Adipose tissue (tissue), 3 donors: ENCODE results near the gene THOC6. TPM values are rescaled to one million over a fixed set of nuclear protein-coding genes. Genes with fewer than 3 reads are reported as not detected.
A peak's percentile ranks its signal among the peaks of the same experiment; 100 is the strongest.

Experiments
- H3K27ac ChIP-seq: one replicate; pipeline ENCODE4 v1.5.1; 2013; ENCODE audit warnings: low read depth, low read length
- WGBS, 3 donors: extraction: QIAGEN DNeasy Blood & Tissue Kit; methylation state at CpG; one replicate each; pipeline ENCODE4 v1.1.7; 2013; 5-methylcytosine and 5-hydroxymethylcytosine counted together
- polyA plus RNA-seq, 3 donors: library from polyadenylated mRNA; stranded (reverse); fragments of 200-250 nt; gene quantifications; one replicate each; pipeline ENCODE4 v1.2.3, GENCODE V29; 2013
- donor health status: healthy with polysubstance abuse.
- donor health status: Bipolar disorder and iron deficiency.
- donor health status: healthy.

The THOC6 gene
- 10 to 100 TPM; 11.3 to 25.2 (median 24.8) TPM for polyA plus RNA-seq

GRCh38 chr16:3023669-3024478, at the start of gene THOC6, which contains the start of gene HCFC1R1:
THOC6 (plus strand) TSS chr16:3024035; CDS start chr16:3024327, 292 bp downstream.
HCFC1R1 (minus strand) TSS chr16:3023942; CDS start chr16:3023941, 1 bp downstream.
- 1% methylated on average over 65 to 69 of the region's 69 CpGs for WGBS, 3 donors
- H3K27ac ChIP-seq: peak within 1 kb of the TSS; percentile 62

GRCh38 chr16:2974319-2975056, 49.3 kb upstream of the THOC6 start:
- no peak overlapping the region for H3K27ac ChIP-seq
- WGBS, 3 donors: 93 to 95% (median 94%) methylated on average over 14 to 15 of the region's 15 CpGs

GRCh38 chr16:2975161-2975795, 48.6 kb upstream of the THOC6 start:
- WGBS, 3 donors: 93 to 96% (median 95%) methylated on average over 28 of the region's 28 CpGs
- no peak overlapping the region for H3K27ac ChIP-seq

GRCh38 chr16:2976201-2976600, 47.6 kb upstream of the THOC6 start:
- H3K27ac ChIP-seq: no peak overlapping the region
- WGBS, 3 donors: 62 to 94% (median 91%) methylated on average over 7 of the region's 7 CpGs

GRCh38 chr16:2976673-2977072, 47.2 kb upstream of the THOC6 start:
- H3K27ac ChIP-seq: no peak overlapping the region
- 94 to 95% (median 94%) methylated on average over 14 to 15 of the region's 15 CpGs for WGBS, 3 donors

- WGBS, 3 donors: 36 to 90% (median 78%) methylated on average over 6 of the region's 6 CpGs
- no peak overlapping the region for H3K27ac ChIP-seq
Measured at GRCh38 chr16:2977440-2977839, 46.4 kb upstream of the THOC6 start.

GRCh38 chr16:2979669-2980226, 44.1 kb upstream of the THOC6 start:
- no peak overlapping the region for H3K27ac ChIP-seq
- WGBS, 3 donors: 7 to 8% (median 7%) methylated on average over 42 to 43 of the region's 43 CpGs

- no peak within 1 kb of the TSS for H3K27ac ChIP-seq
- 5 to 7% (median 6%) methylated on average over 68 to 91 of the region's 91 CpGs for WGBS, 3 donors
Measured at GRCh38 chr16:2980227-2981176, 43.3 kb upstream of the THOC6 start, which contains the start of gene PKMYT1. PKMYT1 (minus strand) TSS chr16:2980446; CDS start chr16:2979657, 789 bp downstream.

GRCh38 chr16:2981177-2981898, 42.5 kb upstream of the THOC6 start:
- WGBS, 3 donors: 44 to 63% (median 59%) methylated on average over 33 of the region's 33 CpGs
- no peak overlapping the region for H3K27ac ChIP-seq

GRCh38 chr16:2981899-2982250, 42.0 kb upstream of the THOC6 start:
- 75 to 82% (median 75%) methylated on average over 4 of the region's 4 CpGs for WGBS, 3 donors
- no peak overlapping the region for H3K27ac ChIP-seq

GRCh38 chr16:2982402-2982801, 41.4 kb upstream of the THOC6 start:
- no peak overlapping the region for H3K27ac ChIP-seq
- 91 to 93% (median 92%) methylated on average over 5 of the region's 5 CpGs for WGBS, 3 donors

GRCh38 chr16:2983706-2984136, 40.1 kb upstream of the THOC6 start:
- H3K27ac ChIP-seq: no peak overlapping the region
- 8 to 9% (median 8%) methylated on average over 42 of the region's 42 CpGs for WGBS, 3 donors

GRCh38 chr16:2985462-2985861, 38.4 kb upstream of the THOC6 start:
- H3K27ac ChIP-seq: no peak overlapping the region
- 20 to 83% (median 59%) methylated on average over 9 of the region's 9 CpGs for WGBS, 3 donors

GRCh38 chr16:2985893-2986355, 37.9 kb upstream of the THOC6 start:
- WGBS, 3 donors: 28 to 83% (median 72%) methylated on average over 15 of the region's 15 CpGs
- no peak overlapping the region for H3K27ac ChIP-seq

- WGBS, 3 donors: 79 to 85% (median 82%) methylated on average over 17 of the region's 17 CpGs
- no peak overlapping the region for H3K27ac ChIP-seq
Measured at GRCh38 chr16:2986623-2987188, 37.1 kb upstream of the THOC6 start.

- 77 to 92% (median 84%) methylated on average over 8 to 9 of the region's 9 CpGs for WGBS, 3 donors
- no peak overlapping the region for H3K27ac ChIP-seq
Measured at GRCh38 chr16:2987286-2987685, 36.5 kb upstream of the THOC6 start.

- H3K27ac ChIP-seq: no peak overlapping the region
Measured at GRCh38 chr16:2987833-2988232, 36.0 kb upstream of the THOC6 start.

More at GRCh38 chr16:2987833-2988232, 36.0 kb upstream of the THOC6 start:
- WGBS, 3 donors: 66 to 69% (median 66%) methylated on average over 6 to 8 of the region's 8 CpGs
